PC-9 (cell line): ENCODE results near the gene TMEM30B. TPM values are rescaled to one million over a fixed set of nuclear protein-coding genes. Genes with fewer than 3 reads are reported as not detected.

Experiments
- BruUV-seq: library from RNA; stranded (reverse); fragments of 400-500 nt; replicated peaks from 2 replicates; lab custom pipeline; 2021; lab: Mats Ljungman, UMichigan
- CTCF ChIA-PET: fragments of 300-600 bp; sonication (Branson Sonifier 250); formaldehyde crosslinking; loops from one replicate; lab custom pipeline; 2022; ENCODE audit warnings: antibody characterized with exemption; lab: Charles Lee
- POLR2A ChIA-PET: fragments of 300-600 bp; sonication (Branson Sonifier 250); formaldehyde crosslinking; loops from one replicate; lab custom pipeline; 2022; ENCODE audit warnings: antibody characterized with exemption; ENCODE audit not compliant: unreplicated experiment; lab: Charles Lee
- DNase-seq, 2 experiments: peaks; one replicate each; pipeline versions ENCODE4 v3.0.0 to v3.0.0-alpha.2; 2015 to 2022; ENCODE audit warnings: mixed read lengths in 1 of 2
- H2AFZ ChIP-seq: fragments of 200-600 bp; sonication (generic); 2 replicates; pipeline ENCODE4 v1.8.1; 2017; ENCODE audit warnings: antibody characterized with exemption
- H3F3A ChIP-seq: fragments of 200-600 bp; sonication (generic); 2 replicates; pipeline ENCODE4 v1.8.1; 2017; ENCODE audit warnings: antibody characterized with exemption, mild to moderate bottlenecking, low read depth; ENCODE audit not compliant: insufficient read depth
- H3K27ac ChIP-seq: fragments of 200-600 bp; sonication (generic); 2 replicates; pipeline ENCODE4 v1.6.1; 2016; ENCODE audit warnings: mixed run types
- H3K27me3 ChIP-seq: fragments of 200-600 bp; sonication (generic); 2 replicates; pipeline ENCODE4 v1.6.1; 2016; ENCODE audit warnings: low read depth, mixed run types; ENCODE audit not compliant: insufficient read depth
- H3K36me3 ChIP-seq: fragments of 200-600 bp; sonication (generic); 2 replicates; pipeline ENCODE4 v1.6.1; 2016; ENCODE audit warnings: low read depth, mixed run types
- H3K4me1 ChIP-seq: fragments of 200-600 bp; sonication (generic); replicated peaks from 2 replicates; pipeline ENCODE4 v1.6.1; 2016; ENCODE audit warnings: mixed run types; ENCODE audit not compliant: insufficient read depth
- H3K4me2 ChIP-seq: fragments of 200-600 bp; sonication (generic); 2 replicates; pipeline ENCODE4 v1.6.1; 2017; ENCODE audit warnings: mixed run types
- H3K4me3 ChIP-seq: fragments of 200-600 bp; sonication (generic); 2 replicates; pipeline ENCODE4 v1.6.1; 2016; ENCODE audit warnings: mixed run types
- H3K79me2 ChIP-seq: fragments of 200-600 bp; sonication (generic); 2 replicates; pipeline ENCODE4 v1.6.1; 2017; ENCODE audit warnings: low read depth, mixed run types
- H3K9me2 ChIP-seq: fragments of 200-600 bp; sonication (generic); 2 replicates; pipeline ENCODE4 v1.8.1; 2017; ENCODE audit warnings: mild to moderate bottlenecking; ENCODE audit not compliant: insufficient read depth
- H3K9me3 ChIP-seq: fragments of 200-600 bp; sonication (generic); 2 replicates; pipeline ENCODE4 v1.8.1; 2016; ENCODE audit warnings: low read depth; ENCODE audit not compliant: insufficient read depth
- H4K20me1 ChIP-seq: fragments of 200-600 bp; sonication (generic); 2 replicates; pipeline ENCODE4 v1.8.1; 2017; ENCODE audit not compliant: insufficient read depth
- EZH2 ChIP-seq: fragments of 200-600 bp; sonication (generic); IDR thresholded peaks from 2 replicates; pipeline ENCODE4 v1.8.0; 2017; ENCODE audit warnings: antibody characterized with exemption, low read depth
- intact Hi-C: fragments of 100-400 bp; cut with micrococcal nuclease; formaldehyde crosslinking; loops from one replicate; pipeline ENCODE4 v1.10.0; 2022; ENCODE audit not compliant: unreplicated experiment
- total RNA-seq: library from RNA; stranded (reverse); gene quantifications from 2 replicates; pipeline ENCODE4 v1.2.3, GENCODE V29; 2021
- TF ChIP-seq, protein P1 (sequence below): fragments of 200-600 bp; sonication (generic); conservative IDR thresholded peaks from 2 replicates; pipeline ENCODE4 v1.6.1; 2017; ENCODE audit warnings: mixed run types, antibody characterized with exemption, mild to moderate bottlenecking, moderate library complexity

Gene TMEM30B
- total RNA-seq, 1 experiment from 2014 or later, result 19.6 TPM

GRCh38 chr14:61250063-61250462, 31.1 kb downstream of the TMEM30B start:
- Histone ChIP-seq H3K79me2 (no peaks in the 10 kb centered on the region), H3K27ac (no peak overlapping the region), H3K4me2 (no peak overlapping the region), H3K27me3 (no peaks in the 10 kb centered on the region), H4K20me1 (no peaks in the 10 kb centered on the region), H3K36me3 (no peaks in the 10 kb centered on the region), H3K9me3 (no peaks in the 10 kb centered on the region), H3K4me1 (peaks cover 7% of the 10 kb centered on the region), H3K9me2 (no peaks in the 10 kb centered on the region), H2AFZ (no peak overlapping the region), H3K4me3 (no peak overlapping the region), H3F3A (no peaks in the 10 kb centered on the region)
- DNase-seq, result no peak
- intact Hi-C loops, result loop anchor here (5.0 to 10.0 kb wide), 5 partner anchors 148 to 1283 kb away; partner anchors contain the start of genes SIX4, SLC38A6 and TRMT5
- no peak for TF ChIP-seq EZH2
- TF ChIP-seq, protein P1, sequence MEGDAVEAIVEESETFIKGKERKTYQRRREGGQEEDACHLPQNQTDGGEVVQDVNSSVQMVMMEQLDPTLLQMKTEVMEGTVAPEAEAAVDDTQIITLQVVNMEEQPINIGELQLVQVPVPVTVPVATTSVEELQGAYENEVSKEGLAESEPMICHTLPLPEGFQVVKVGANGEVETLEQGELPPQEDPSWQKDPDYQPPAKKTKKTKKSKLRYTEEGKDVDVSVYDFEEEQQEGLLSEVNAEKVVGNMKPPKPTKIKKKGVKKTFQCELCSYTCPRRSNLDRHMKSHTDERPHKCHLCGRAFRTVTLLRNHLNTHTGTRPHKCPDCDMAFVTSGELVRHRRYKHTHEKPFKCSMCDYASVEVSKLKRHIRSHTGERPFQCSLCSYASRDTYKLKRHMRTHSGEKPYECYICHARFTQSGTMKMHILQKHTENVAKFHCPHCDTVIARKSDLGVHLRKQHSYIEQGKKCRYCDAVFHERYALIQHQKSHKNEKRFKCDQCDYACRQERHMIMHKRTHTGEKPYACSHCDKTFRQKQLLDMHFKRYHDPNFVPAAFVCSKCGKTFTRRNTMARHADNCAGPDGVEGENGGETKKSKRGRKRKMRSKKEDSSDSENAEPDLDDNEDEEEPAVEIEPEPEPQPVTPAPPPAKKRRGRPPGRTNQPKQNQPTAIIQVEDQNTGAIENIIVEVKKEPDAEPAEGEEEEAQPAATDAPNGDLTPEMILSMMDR, result no peak
- ChIA-PET CTCF (no interaction called here), POLR2A (no interaction called here)
- BruUV-seq, result no TSS peak

GRCh38 chr14:61247935-61248334, 33.2 kb downstream of the TMEM30B start:
- H4K20me1 ChIP-seq, result no peaks in the 10 kb centered on the region
- H3K4me1 ChIP-seq, result peaks cover 7% of the 10 kb centered on the region
- peak in 1 of 2 experiments; percentile 47 for DNase-seq
- no TSS peak for BruUV-seq
- H3K36me3 ChIP-seq, result no peaks in the 10 kb centered on the region
- no peaks in the 10 kb centered on the region for H3K9me3 ChIP-seq
- no peak overlapping the region for H2AFZ ChIP-seq
- H3K27me3 ChIP-seq, result no peaks in the 10 kb centered on the region
- H3K27ac ChIP-seq, result no peak overlapping the region
- CTCF ChIA-PET, result no interaction called here
- no peaks in the 10 kb centered on the region for H3K79me2 ChIP-seq
- no peaks in the 10 kb centered on the region for H3F3A ChIP-seq
- POLR2A ChIA-PET, result no interaction called here
- no peak for TF ChIP-seq EZH2
- H3K9me2 ChIP-seq, result no peaks in the 10 kb centered on the region
- no peak overlapping the region for H3K4me2 ChIP-seq
- no peak overlapping the region for H3K4me3 ChIP-seq
- intact Hi-C loops, result no loop called here

DNA sequence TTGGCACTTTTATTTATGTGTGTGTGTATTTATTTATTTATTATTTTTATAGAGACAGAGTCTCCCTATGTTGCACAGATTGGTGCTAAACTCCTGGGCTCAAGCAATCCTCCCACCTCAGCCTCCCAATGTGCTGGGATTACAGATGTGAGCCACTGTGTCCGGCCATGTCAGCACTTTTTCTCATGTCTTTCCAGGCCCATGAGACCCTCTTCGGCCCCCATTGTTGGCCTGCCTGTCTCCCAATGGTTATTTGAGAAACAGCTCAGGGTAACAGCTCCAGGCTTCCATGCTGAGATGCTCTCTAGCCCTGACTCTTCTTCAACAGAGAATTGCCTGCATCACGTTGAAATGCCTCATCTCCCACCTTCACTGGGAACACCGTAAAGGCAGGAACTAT, 34.4 kb downstream of the TMEM30B start:
- H3K9me3 ChIP-seq, result no peaks in the 10 kb centered on the region
- H3K4me3 ChIP-seq, result no peak overlapping the region
- H3K36me3 ChIP-seq, result no peaks in the 10 kb centered on the region
- no peak for DNase-seq
- no TSS peak for BruUV-seq
- H2AFZ ChIP-seq, result no peak overlapping the region
- no peak overlapping the region for H3K4me2 ChIP-seq
- H3K9me2 ChIP-seq, result no peaks in the 10 kb centered on the region
- no peaks in the 10 kb centered on the region for H3F3A ChIP-seq
- H3K4me1 ChIP-seq, result no peaks in the 10 kb centered on the region
- POLR2A ChIA-PET, result no interaction called here
- CTCF ChIA-PET, result no interaction called here
- H3K27me3 ChIP-seq, result no peaks in the 10 kb centered on the region
- H3K79me2 ChIP-seq, result no peaks in the 10 kb centered on the region
- TF ChIP-seq, protein P1, result no peak
- TF ChIP-seq EZH2, result no peak
- no peaks in the 10 kb centered on the region for H4K20me1 ChIP-seq
- intact Hi-C loops, result no loop called here
- no peak overlapping the region for H3K27ac ChIP-seq

- POLR2A ChIA-PET, result no interaction called here
- BruUV-seq, result no TSS peak
- intact Hi-C loops, result no loop called here
- H3K27ac ChIP-seq, result no peak overlapping the region
- no peaks in the 10 kb centered on the region for H3F3A ChIP-seq
- no peak for DNase-seq
- no peaks in the 10 kb centered on the region for H3K4me1 ChIP-seq
- no peak for TF ChIP-seq EZH2
- TF ChIP-seq, protein P1, result no peak
- no peak overlapping the region for H3K4me2 ChIP-seq
- H3K79me2 ChIP-seq, result no peaks in the 10 kb centered on the region
- H3K27me3 ChIP-seq, result no peaks in the 10 kb centered on the region
- H3K36me3 ChIP-seq, result no peaks in the 10 kb centered on the region
- no peaks in the 10 kb centered on the region for H3K9me2 ChIP-seq
- no peak overlapping the region for H3K4me3 ChIP-seq
- no peaks in the 10 kb centered on the region for H4K20me1 ChIP-seq
- CTCF ChIA-PET, result no interaction called here
- 0 out of 2 replicates have a peak, but pooled peaks cover 10% of the 10 kb centered on the region for H3K9me3 ChIP-seq
- H2AFZ ChIP-seq, result no peak overlapping the region
These were observed 37.1 kb downstream of the TMEM30B start for GRCh38 chr14:61244009-61244408.
